AG04450 (cell line): ENCODE data around the gene SLC16A12. TPM values are rescaled to one million over a fixed set of nuclear protein-coding genes. Genes with fewer than 3 reads are reported as not detected.
"Not testable (repeated sequence)": the region's sequence is repeated elsewhere in the genome, so short reads cannot be mapped to it uniquely, and the experiment has no call there.

Experiments
- CTCF ChIA-PET: fragments of 300-600, 350-600 bp; formaldehyde crosslinking; extraction: SDS; loops from one replicate; lab custom pipeline; 2022; ENCODE audit warnings: antibody characterized with exemption, inconsistent platforms; lab: Charles Lee
- POLR2A ChIA-PET: fragments of 350-600 bp; formaldehyde crosslinking; extraction: SDS; loops from one replicate; lab custom pipeline; 2021; ENCODE audit warnings: antibody characterized with exemption, inconsistent platforms; lab: Yijun Ruan, JAX
- DNase-seq: peaks from one replicate; pipeline ENCODE4 v3.0.0-alpha.2; 2011; ENCODE audit warnings: low read depth, low spot score
- H3K27ac ChIP-seq: one replicate; pipeline ENCODE4 v1.5.1; 2012; ENCODE audit warnings: low read depth, low read length, control low read depth
- H3K27me3 ChIP-seq: one replicate; pipeline ENCODE4 v1.6.0; 2012; ENCODE audit warnings: low read length; ENCODE audit not compliant: control insufficient read depth, insufficient read depth
- H3K4me3 ChIP-seq: 2 replicates; pipeline ENCODE4 v1.5.1; 2011; ENCODE audit warnings: mild to moderate bottlenecking, low read depth, low read length, control low read depth
- H3K9me3 ChIP-seq: 2 replicates; pipeline ENCODE4 v1.5.1; 2012; ENCODE audit warnings: low read length; ENCODE audit not compliant: control insufficient read depth, insufficient read depth
- CTCF ChIP-seq: IDR thresholded peaks from 2 replicates; pipeline ENCODE4 v1.5.1; 2011; ENCODE audit warnings: low read depth, low read length, control low read depth, inconsistent platforms
- polyA plus RNA-seq: library from polyadenylated mRNA; depleted of rRNA; stranded (reverse); fragments of >200 nt; gene quantifications from 2 replicates; pipeline ENCODE4 v1.2.3, GENCODE V29; 2011

The SLC16A12 gene
- polyA plus RNA-seq, 1 experiment = 1.5 TPM

DNA sequence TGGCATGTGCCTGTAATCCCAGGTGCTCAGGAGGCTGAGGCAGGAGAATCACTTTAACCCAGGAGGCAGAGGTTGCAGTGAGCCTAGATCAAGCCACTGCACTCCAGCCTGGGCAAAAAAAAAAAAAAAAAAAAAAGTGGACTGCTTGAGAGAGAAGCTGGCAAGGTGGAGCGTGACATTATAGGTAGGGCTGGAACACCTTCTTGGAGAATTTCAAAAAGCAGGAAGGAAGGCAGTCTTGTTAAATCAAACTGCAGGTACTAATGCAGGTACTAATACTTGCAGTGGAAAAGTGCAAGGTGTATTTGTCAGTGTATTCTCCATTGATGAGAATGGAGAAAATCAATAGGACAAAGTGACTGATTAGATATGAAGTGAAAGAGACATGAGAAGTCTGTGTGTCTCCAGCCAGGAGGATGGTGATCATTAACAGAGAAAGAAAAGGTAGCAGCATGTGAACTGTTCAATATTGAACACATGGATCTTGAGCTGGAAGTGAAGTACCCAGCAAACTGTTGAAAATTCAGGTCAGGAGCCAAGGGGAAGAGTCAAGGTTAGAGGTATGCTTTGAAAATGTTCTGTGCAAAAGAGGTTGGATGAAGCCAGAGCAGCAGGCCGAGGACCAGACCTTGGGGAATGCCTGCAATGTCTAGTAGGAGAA lies 12.6 kb upstream of the SLC16A12 start:
- CTCF ChIA-PET = no interaction called here
- no peak for TF ChIP-seq CTCF
- Histone ChIP-seq H3K4me3 (no peak overlapping the region), H3K27ac (no peak overlapping the region), H3K27me3 (no peaks in the 10 kb centered on the region), H3K9me3 (no peaks in the 10 kb centered on the region)
- no peak for DNase-seq
- POLR2A ChIA-PET = no interaction called here

GRCh38 chr10:89546651-89547050 lies 11.3 kb upstream of the SLC16A12 start:
- POLR2A ChIA-PET, CTCF ChIA-PET, DNase-seq, H3K27me3 ChIP-seq, H3K9me3 ChIP-seq, H3K27ac ChIP-seq, H3K4me3 ChIP-seq: not testable (repeated sequence)

GRCh38 chr10:89543841-89544240 lies 8.4 kb upstream of the SLC16A12 start:
- no peaks in the 10 kb centered on the region for H3K27me3 ChIP-seq
- no peak for DNase-seq
- CTCF ChIA-PET = no interaction called here
- no peaks in the 10 kb centered on the region for H3K9me3 ChIP-seq
- no peak overlapping the region for H3K27ac ChIP-seq
- TF ChIP-seq CTCF = no peak
- POLR2A ChIA-PET = no interaction called here
- no peak overlapping the region for H3K4me3 ChIP-seq

- DNase-seq = no peak
- Histone ChIP-seq H3K4me3 (no peak overlapping the region), H3K27me3 (no peaks in the 10 kb centered on the region), H3K9me3 (no peaks in the 10 kb centered on the region), H3K27ac (no peak overlapping the region)
- POLR2A ChIA-PET = interaction anchor here (0.7 kb wide), 4 partner anchors 13 to 781 kb away, joined by 3 to 10 read pairs (median 7); no protein-coding TSS in a partner anchor
- CTCF ChIA-PET = interaction anchor here (0.7 kb wide), 1 partner anchor 279 kb away, joined by 4 read pairs; no protein-coding TSS in a partner anchor
- TF ChIP-seq CTCF = no peak
These were observed 5.1 kb upstream of the SLC16A12 start for GRCh38 chr10:89540420-89540949.

DNA sequence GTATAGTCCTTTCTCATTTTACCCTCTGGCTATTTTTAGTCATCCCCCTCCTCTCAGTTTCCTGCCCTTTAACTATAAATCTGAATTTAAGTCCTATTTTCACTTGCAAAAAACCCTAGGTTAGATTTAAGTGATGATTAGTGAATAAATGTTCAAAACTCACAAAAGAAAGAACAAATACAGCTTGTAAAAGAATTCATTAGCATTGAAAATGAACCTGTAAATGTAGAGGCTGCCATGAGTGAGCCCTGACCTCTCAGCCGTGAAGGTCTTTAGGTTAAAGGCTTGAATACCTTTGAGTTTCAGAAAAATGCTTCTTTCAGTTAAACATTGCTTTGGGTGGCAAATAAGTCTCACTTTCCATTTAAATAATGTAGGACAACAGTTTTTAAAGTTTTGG lies 2.0 kb upstream of the SLC16A12 start:
- TF ChIP-seq CTCF = no peak
- DNase-seq = no peak
- CTCF ChIA-PET = no interaction called here
- no peaks in the 10 kb centered on the region for H3K9me3 ChIP-seq
- no peak overlapping the region for H3K4me3 ChIP-seq
- H3K27ac ChIP-seq = no peak overlapping the region
- H3K27me3 ChIP-seq = peaks cover 3% of the 10 kb centered on the region
- POLR2A ChIA-PET = no interaction called here
